IMR-90 (cell line): ENCODE results near the gene ARL2. TPM values are rescaled to one million over a fixed set of nuclear protein-coding genes. Genes with fewer than 3 reads are reported as not detected.

Experiments used
- ATAC-seq: fragments of 200-7000 bp; cut with Tn5 transposase; 2 replicates; pipeline ENCODE4 v1.9.1; 2020; ENCODE audit warnings: low read depth, mild to moderate bottlenecking, moderate library complexity
- BruUV-seq: library from RNA; stranded (reverse); fragments of 400-500 nt; replicated peaks from 2 replicates; lab custom pipeline; 2021; lab: Mats Ljungman, UMichigan
- CTCF ChIA-PET: fragments of 300-600 bp; formaldehyde crosslinking; extraction: SDS; loops from one replicate; lab custom pipeline; 2021; ENCODE audit warnings: antibody characterized with exemption; lab: Yijun Ruan, JAX
- POLR2A ChIA-PET: fragments of 300-600 bp; sonication (Branson Sonifier 250); formaldehyde crosslinking; loops from one replicate; lab custom pipeline; 2022; ENCODE audit warnings: antibody characterized with exemption; ENCODE audit not compliant: unreplicated experiment; lab: Charles Lee
- DNase-seq: peaks from one replicate; pipeline ENCODE4 v3.0.0; 2013
- H2AFZ ChIP-seq: replicated peaks from 2 replicates; pipeline ENCODE3; 2013; ENCODE audit warnings: low read length, mild to moderate bottlenecking; ENCODE audit not compliant: poor library complexity
- H2AK5ac ChIP-seq: 2 replicates; pipeline ENCODE4 v1.6.1; 2013; ENCODE audit warnings: low read depth, low read length, inconsistent platforms
- H2AK9ac ChIP-seq: replicated peaks from 2 replicates; pipeline ENCODE3; 2013; ENCODE audit warnings: mild to moderate bottlenecking, low read depth, low read length, moderate library complexity; ENCODE audit not compliant: poor library complexity
- H2BK120ac ChIP-seq: 2 replicates; pipeline ENCODE4 v1.6.1; 2013; ENCODE audit warnings: low read depth, low read length, inconsistent platforms
- H2BK15ac ChIP-seq: 3 replicates; pipeline ENCODE4 v1.6.1; 2013; ENCODE audit warnings: low read depth, low read length, inconsistent platforms
- H2BK20ac ChIP-seq: 2 replicates; pipeline ENCODE4 v1.6.1; 2013; ENCODE audit warnings: low read depth, mild to moderate bottlenecking, inconsistent platforms, low read length, moderate library complexity
- H2BK5ac ChIP-seq: 2 replicates; pipeline ENCODE4 v1.6.1; 2013; ENCODE audit warnings: mild to moderate bottlenecking, low read depth, low read length, inconsistent platforms; ENCODE audit not compliant: poor library complexity, severe bottlenecking
- H3K14ac ChIP-seq: replicated peaks from 2 replicates; pipeline ENCODE4 v1.6.1; 2013; ENCODE audit warnings: low read depth, low read length, inconsistent platforms
- H3K18ac ChIP-seq: 2 replicates; pipeline ENCODE4 v1.6.1; 2013; ENCODE audit warnings: low read depth, low read length, control low read depth
- H3K23ac ChIP-seq: 2 replicates; pipeline ENCODE4 v1.6.1; 2013; ENCODE audit warnings: low read depth, low read length, inconsistent platforms
- H3K27ac ChIP-seq: 2 replicates; pipeline ENCODE4 v1.5.1; 2013; ENCODE audit warnings: mild to moderate bottlenecking, control low read depth, low read length; ENCODE audit not compliant: insufficient read depth
- H3K27me3 ChIP-seq: 2 replicates; pipeline ENCODE4 v1.6.1; 2013; ENCODE audit warnings: low read length; ENCODE audit not compliant: control insufficient read depth, insufficient read depth
- H3K36me3 ChIP-seq: 2 replicates; pipeline ENCODE4 v1.6.1; 2013; ENCODE audit warnings: low read length, mixed read lengths; ENCODE audit not compliant: control insufficient read depth, insufficient read depth
- H3K4ac ChIP-seq: 2 replicates; pipeline ENCODE4 v1.6.1; 2013; ENCODE audit warnings: low read depth, low read length, inconsistent platforms
- H3K4me1 ChIP-seq: 2 replicates; pipeline ENCODE4 v1.6.1; 2013; ENCODE audit warnings: low read length, mixed read lengths; ENCODE audit not compliant: control insufficient read depth, insufficient read depth
- H3K4me2 ChIP-seq: 2 replicates; pipeline ENCODE4 v1.6.1; 2013; ENCODE audit warnings: low read depth, mild to moderate bottlenecking, control low read depth, low read length, moderate library complexity
- H3K4me3 ChIP-seq: 2 replicates; pipeline ENCODE4 v1.5.1; 2013; ENCODE audit warnings: low read depth, mild to moderate bottlenecking, control low read depth, low read length, moderate library complexity; ENCODE audit not compliant: insufficient read depth
- H3K56ac ChIP-seq: 2 replicates; pipeline ENCODE4 v1.6.1; 2013; ENCODE audit warnings: low read length, inconsistent platforms; ENCODE audit not compliant: insufficient read depth; ENCODE audit errors: extremely low read depth
- H3K79me1 ChIP-seq, 2 experiments: 2 replicates each; pipeline ENCODE4 v1.6.1; 2013; ENCODE audit warnings: low read length in 2 of 2, inconsistent platforms in 1 of 2, low read depth in 1 of 2
- H3K9ac ChIP-seq: 2 replicates; pipeline ENCODE4 v1.6.1; 2013; ENCODE audit warnings: low read depth, low read length, control low read depth
- H3K9me1 ChIP-seq: 2 replicates; pipeline ENCODE4 v1.6.1; 2013; ENCODE audit warnings: low read length, inconsistent platforms; ENCODE audit not compliant: insufficient read depth
- H3K9me3 ChIP-seq: 2 replicates; pipeline ENCODE4 v1.6.1; 2013; ENCODE audit warnings: low read length; ENCODE audit not compliant: control insufficient read depth, insufficient read depth
- H4K20me1 ChIP-seq: 2 replicates; pipeline ENCODE4 v1.6.1; 2013; ENCODE audit warnings: low read length, inconsistent platforms; ENCODE audit not compliant: insufficient read depth
- H4K5ac ChIP-seq: 2 replicates; pipeline ENCODE4 v1.6.1; 2013; ENCODE audit warnings: mild to moderate bottlenecking, low read depth, low read length, control low read depth
- H4K8ac ChIP-seq, 2 experiments: 2 replicates each; pipeline ENCODE4 v1.6.1; 2013; ENCODE audit warnings: low read depth in 2 of 2, low read length in 2 of 2, control low read depth in 1 of 2, inconsistent platforms in 1 of 2
- H4K91ac ChIP-seq: 2 replicates; pipeline ENCODE4 v1.6.1; 2013; ENCODE audit warnings: low read depth, low read length, inconsistent platforms; ENCODE audit not compliant: insufficient read depth
- BHLHE40 ChIP-seq: fragments of 150-350 bp; IDR thresholded peaks from 2 replicates; pipeline ENCODE4 v1.6.1; 2016; ENCODE audit warnings: mild to moderate bottlenecking, low read depth, low read length
- MAFK ChIP-seq: IDR thresholded peaks from 2 replicates; pipeline ENCODE4 v1.6.1; 2012; ENCODE audit warnings: low read depth, low read length, improper control_type of control experiment
- POLR2A ChIP-seq: IDR thresholded peaks from 2 replicates; pipeline ENCODE4 v1.6.1; 2012; ENCODE audit warnings: mild to moderate bottlenecking, low read depth, low read length
- RAD21 ChIP-seq: IDR thresholded peaks from 2 replicates; pipeline ENCODE4 v1.6.1; 2012; ENCODE audit warnings: low read length, improper control_type of control experiment
- WGBS, 2 experiments: methylation state at CpG; one replicate each; pipeline versions ENCODE4 v1.1.5 to v1.1.7; 2013; ENCODE audit warnings: missing lambda C conversion rate in 2 of 2; ENCODE audit not compliant: insufficient read length in 1 of 2; ENCODE audit errors: extremely low coverage in 2 of 2; 5-methylcytosine and 5-hydroxymethylcytosine counted together
- dilution Hi-C: fragments of 300-500 bp; cut with HindIII; formaldehyde crosslinking; loops from one replicate; pipeline ENCODE4 v1.14.3; 2018; ENCODE audit warnings: low sequenced_read_pairs; ENCODE audit not compliant: unreplicated experiment
- in situ Hi-C: fragments of 300-500 bp; cut with MboI; formaldehyde crosslinking; loops from 3 replicates; pipeline ENCODE4 v1.14.3; 2019; ENCODE audit warnings: low sequenced_read_pairs, inconsistent platforms, mixed read lengths
- intact Hi-C: fragments of 100-400 bp; cut with micrococcal nuclease; formaldehyde crosslinking; loops from 2 replicates; pipeline ENCODE4 v1.10.0; 2022
- polyA plus RNA-seq, 3 experiments: library from polyadenylated mRNA; depleted of rRNA; stranded (reverse); fragments of >200 nt; gene quantifications; 2 replicates each; pipeline ENCODE4 v1.2.3, GENCODE V29; 2012; ENCODE audit warnings: low replicate concordance in 1 of 3
- total RNA-seq: library from RNA; depleted of rRNA; stranded (reverse); fragments of >200 nt; gene quantifications from 2 replicates; pipeline ENCODE4 v1.2.3, GENCODE V29; 2012

ARL2 gene
- total and polyA plus RNA-seq, 2 of the 4 experiments (the other 2 are of a cell fraction), result 48.9 to 152 TPM

DNA sequence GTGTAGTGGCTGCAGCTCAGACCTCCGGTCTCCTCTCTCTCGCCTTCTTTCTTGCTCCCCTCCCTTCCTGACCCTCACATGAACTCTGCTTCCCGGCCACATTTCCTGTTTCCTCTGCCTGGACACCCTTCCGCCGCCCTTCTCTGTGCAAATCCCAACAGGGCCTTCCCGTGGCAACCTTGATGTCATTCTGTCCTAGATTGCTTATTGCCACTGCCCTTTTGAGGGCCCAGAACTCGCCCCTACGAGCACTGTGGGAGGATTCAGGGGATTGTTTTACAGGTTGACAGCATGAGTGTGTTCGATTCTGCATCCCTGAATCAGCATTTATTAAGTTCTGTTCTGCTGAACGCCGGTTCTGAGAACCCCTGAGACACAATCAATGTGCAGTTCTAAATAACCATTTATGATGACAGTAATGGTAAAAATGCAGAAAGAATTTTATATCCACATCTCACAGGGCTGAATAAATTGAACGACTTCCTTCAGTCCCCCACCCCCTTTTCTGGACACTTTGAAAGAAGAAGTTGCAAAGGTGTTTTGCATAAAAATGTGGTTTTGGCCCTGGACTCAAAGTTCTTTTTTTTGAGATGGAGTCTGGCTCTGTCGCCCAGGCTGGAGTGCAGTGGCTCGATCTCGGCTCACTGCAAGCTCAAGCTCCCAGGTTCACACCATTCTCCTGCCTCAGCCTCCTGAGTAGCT is 23.6 kb upstream of the ARL2 start:
- no peak overlapping the region for H3K4me2 ChIP-seq
- H2BK20ac ChIP-seq, result no peak overlapping the region
- no peak overlapping the region for H2AK5ac ChIP-seq
- intact Hi-C loops (no loop called here), in situ Hi-C loops (no loop called here), dilution Hi-C loops (no loop called here)
- no peaks in the 10 kb centered on the region for H3K4me1 ChIP-seq
- no peak overlapping the region for H3K27ac ChIP-seq
- H3K27me3 ChIP-seq, result no peaks in the 10 kb centered on the region; the same call in 1 of the 2 replicates
- ATAC-seq (no peak; the same call in 1 of the 2 replicates), DNase-seq (no peak)
- H3K36me3 ChIP-seq, result no peaks in the 10 kb centered on the region
- WGBS, 2 experiments, result no CpG with 5 or more reads among the region's 15 CpGs
- no peaks in the 10 kb centered on the region for H4K20me1 ChIP-seq
- no peaks in the 10 kb centered on the region for H3K9me1 ChIP-seq
- H3K9ac ChIP-seq, result no peak overlapping the region
- no peak overlapping the region for H3K18ac ChIP-seq
- no peak overlapping the region for H3K23ac ChIP-seq
- no peak overlapping the region for H3K4ac ChIP-seq
- BruUV-seq, result no TSS peak
- H2BK120ac ChIP-seq, result no peak overlapping the region
- ChIA-PET POLR2A (no interaction called here), CTCF (no interaction called here)
- H3K79me1 ChIP-seq, result no peaks in the 10 kb centered on the region
- TF ChIP-seq MAFK (peak; percentile 49; the same call in 1 of the 2 replicates), RAD21 (no peak), BHLHE40 (no peak), POLR2A (no peak)
- H3K14ac ChIP-seq, result no peak overlapping the region
- no peak overlapping the region for H4K5ac ChIP-seq
- no peak overlapping the region for H3K56ac ChIP-seq
- H4K8ac ChIP-seq, result peak overlapping the region in 1 of 2 experiments; percentile 56; a peak in 2 of 4 replicates
- H2AK9ac ChIP-seq, result no peak overlapping the region
- no peak overlapping the region for H4K91ac ChIP-seq
- no peak overlapping the region for H2BK5ac ChIP-seq
- H3K9me3 ChIP-seq, result no peaks in the 10 kb centered on the region
- H3K4me3 ChIP-seq, result no peak overlapping the region
- H2BK15ac ChIP-seq, result no peak overlapping the region
- peak overlapping the region; percentile 80 for H2AFZ ChIP-seq
